ENCODE results near the gene PRPF38A.
"Not testable (repeated sequence)": the region's sequence is repeated elsewhere in the genome, so short reads cannot be mapped to it uniquely, and the experiment has no call there.

PRPF38A gene

GRCh38 chr1:52404116-52404974 lies at the start of gene PRPF38A, which contains the start of gene ORC1:
Gene PRPF38A, plus strand, starts transcription at chr1:52404602. Its CDS starts 148 bp downstream, at chr1:52404750.
Gene ORC1, minus strand, starts transcription at chr1:52404423. Its CDS starts 2,200 bp downstream, at chr1:52402223.
- in situ Hi-C loops (cut with MboI; ENCODE audit: low sequenced_read_pairs) = no loop called here

- in situ Hi-C loops (cut with MboI; ENCODE audit: low sequenced_read_pairs) = no loop called here
These were observed 49.0 kb upstream of the PRPF38A start for GRCh38 chr1:52355436-52355835.

- in situ Hi-C loops (cut with MboI; ENCODE audit: low sequenced_read_pairs) = no loop called here
These were observed 48.4 kb upstream of the PRPF38A start for GRCh38 chr1:52355847-52356505.

GRCh38 chr1:52356818-52357355 lies 47.5 kb upstream of the PRPF38A start:
- in situ Hi-C loops (cut with MboI; ENCODE audit: low sequenced_read_pairs) = no loop called here

GRCh38 chr1:52357397-52357796 lies 47.0 kb upstream of the PRPF38A start:
- in situ Hi-C loops (cut with MboI; ENCODE audit: low sequenced_read_pairs) = no loop called here

GRCh38 chr1:52358851-52359497 lies 45.4 kb upstream of the PRPF38A start:
- in situ Hi-C loops (cut with MboI; ENCODE audit: low sequenced_read_pairs) = no loop called here

- in situ Hi-C loops (cut with MboI; ENCODE audit: low sequenced_read_pairs) = no loop called here
These were observed 44.5 kb upstream of the PRPF38A start for GRCh38 chr1:52359676-52360594.

GRCh38 chr1:52360595-52360968 lies 43.8 kb upstream of the PRPF38A start:
- in situ Hi-C loops (cut with MboI; ENCODE audit: low sequenced_read_pairs) = no loop called here

GRCh38 chr1:52364235-52364839 lies 40.1 kb upstream of the PRPF38A start:
- in situ Hi-C loops (cut with MboI; ENCODE audit: low sequenced_read_pairs) = no loop called here

- in situ Hi-C loops (cut with MboI; ENCODE audit: low sequenced_read_pairs) = no loop called here
These were observed 39.2 kb upstream of the PRPF38A start for GRCh38 chr1:52365071-52365745.

- in situ Hi-C loops (cut with MboI; ENCODE audit: low sequenced_read_pairs) = no loop called here
These were observed 38.5 kb upstream of the PRPF38A start, which contains the start of gene CC2D1B for GRCh38 chr1:52365746-52366516. Gene CC2D1B, minus strand, starts transcription at chr1:52366205. Its CDS starts 1,585 bp downstream, at chr1:52364620.

- in situ Hi-C loops (cut with MboI; ENCODE audit: low sequenced_read_pairs) = no loop called here
These were observed 37.9 kb upstream of the PRPF38A start for GRCh38 chr1:52366517-52366827.

GRCh38 chr1:52367272-52367671 lies 37.1 kb upstream of the PRPF38A start:
- in situ Hi-C loops (cut with MboI; ENCODE audit: low sequenced_read_pairs) = no loop called here

GRCh38 chr1:52368383-52369172 lies 35.8 kb upstream of the PRPF38A start:
- in situ Hi-C loops (cut with MboI; ENCODE audit: low sequenced_read_pairs) = no loop called here

GRCh38 chr1:52369851-52370250 lies 34.6 kb upstream of the PRPF38A start:
- in situ Hi-C loops (cut with MboI; ENCODE audit: low sequenced_read_pairs) = not testable (repeated sequence)

GRCh38 chr1:52385376-52385775 lies 19.0 kb upstream of the PRPF38A start:
- in situ Hi-C loops (cut with MboI; ENCODE audit: low sequenced_read_pairs) = no loop called here

GRCh38 chr1:52386458-52386857 lies 17.9 kb upstream of the PRPF38A start:
- in situ Hi-C loops (cut with MboI; ENCODE audit: low sequenced_read_pairs) = no loop called here

GRCh38 chr1:52393174-52393573 lies 11.2 kb upstream of the PRPF38A start:
- in situ Hi-C loops (cut with MboI; ENCODE audit: low sequenced_read_pairs) = no loop called here

Measured in HL-60/S4 (cell line).